SU-DHL-6 (cell line): ENCODE data around the gene IFNA14.
"Not testable (repeated sequence)": the region's sequence is repeated elsewhere in the genome, so short reads cannot be mapped to it uniquely, and the experiment has no call there.

Experiments used
- EZH2phosphoT487 ChIP-seq: fragments of 200-600 bp; sonication (generic), shearing (Covaris generic); conservative IDR thresholded peaks from 2 replicates; pipeline ENCODE4 v1.6.1; 2018; ENCODE audit warnings: mild to moderate bottlenecking, antibody characterized with exemption, low read length, moderate library complexity, mixed read lengths
- TF ChIP-seq, protein P1 (sequence below): fragments of 200-600 bp; sonication (generic); IDR thresholded peaks from one replicate; pipeline ENCODE4 v1.5.1; 2017; ENCODE audit warnings: antibody characterized with exemption, mild to moderate bottlenecking, low read length, moderate library complexity; ENCODE audit not compliant: insufficient read depth, poor library complexity, severe bottlenecking

DNA sequence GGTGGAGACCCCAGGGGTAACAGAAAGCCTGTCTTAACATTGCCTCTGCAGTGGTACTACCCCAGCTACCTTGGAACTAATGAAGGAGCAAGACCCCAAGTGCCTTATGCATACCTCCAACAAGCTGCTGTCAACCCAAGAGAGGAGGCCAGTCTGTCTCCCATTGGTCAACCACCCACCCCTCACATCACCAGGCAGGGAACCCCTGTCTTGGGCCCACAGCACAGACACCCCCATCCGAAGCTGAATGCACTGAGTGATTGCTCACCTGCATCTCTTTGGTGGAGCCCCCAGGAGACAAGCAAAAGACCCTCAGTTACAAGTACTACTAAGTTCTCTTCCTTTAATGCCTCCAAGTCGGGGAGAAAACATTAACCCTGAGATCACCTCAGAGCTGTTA is 27.6 kb downstream of the IFNA14 start:
- TF ChIP-seq, protein P1, sequence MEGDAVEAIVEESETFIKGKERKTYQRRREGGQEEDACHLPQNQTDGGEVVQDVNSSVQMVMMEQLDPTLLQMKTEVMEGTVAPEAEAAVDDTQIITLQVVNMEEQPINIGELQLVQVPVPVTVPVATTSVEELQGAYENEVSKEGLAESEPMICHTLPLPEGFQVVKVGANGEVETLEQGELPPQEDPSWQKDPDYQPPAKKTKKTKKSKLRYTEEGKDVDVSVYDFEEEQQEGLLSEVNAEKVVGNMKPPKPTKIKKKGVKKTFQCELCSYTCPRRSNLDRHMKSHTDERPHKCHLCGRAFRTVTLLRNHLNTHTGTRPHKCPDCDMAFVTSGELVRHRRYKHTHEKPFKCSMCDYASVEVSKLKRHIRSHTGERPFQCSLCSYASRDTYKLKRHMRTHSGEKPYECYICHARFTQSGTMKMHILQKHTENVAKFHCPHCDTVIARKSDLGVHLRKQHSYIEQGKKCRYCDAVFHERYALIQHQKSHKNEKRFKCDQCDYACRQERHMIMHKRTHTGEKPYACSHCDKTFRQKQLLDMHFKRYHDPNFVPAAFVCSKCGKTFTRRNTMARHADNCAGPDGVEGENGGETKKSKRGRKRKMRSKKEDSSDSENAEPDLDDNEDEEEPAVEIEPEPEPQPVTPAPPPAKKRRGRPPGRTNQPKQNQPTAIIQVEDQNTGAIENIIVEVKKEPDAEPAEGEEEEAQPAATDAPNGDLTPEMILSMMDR, result not testable (repeated sequence)
- TF ChIP-seq EZH2phosphoT487, result not testable (repeated sequence)
